Neural cell (in vitro differentiated cells): Measurements from ENCODE around the gene AP3D1.

Source experiments
- CTCF ChIP-seq: fragments of 450-650 bp; IDR thresholded peaks from 2 replicates; pipeline ENCODE4 v1.5.1; 2014; ENCODE audit warnings: antibody characterized with exemption, mild to moderate bottlenecking, moderate library complexity; ENCODE audit not compliant: poor library complexity, severe bottlenecking
- EP300 ChIP-seq: fragments of 450-650 bp; conservative IDR thresholded peaks from 2 replicates; pipeline ENCODE4 v1.6.1; 2014; ENCODE audit warnings: antibody characterized with exemption, mild to moderate bottlenecking, moderate library complexity; ENCODE audit not compliant: poor library complexity, severe bottlenecking
- EZH2 ChIP-seq: fragments of 200-600, 300-800 bp; shearing (Covaris generic), sonication (generic); IDR thresholded peaks from 2 replicates; pipeline ENCODE4 v1.6.1; 2014; ENCODE audit warnings: antibody characterized with exemption, low read length, borderline replicate concordance, mild to moderate bottlenecking; ENCODE audit not compliant: insufficient read depth, poor library complexity, severe bottlenecking
- RAD21 ChIP-seq: fragments of 450-650 bp; conservative IDR thresholded peaks from 2 replicates; pipeline ENCODE4 v1.6.1; 2014; ENCODE audit warnings: antibody characterized with exemption, mild to moderate bottlenecking, moderate library complexity
- TAF1 ChIP-seq: IDR thresholded peaks from 2 replicates; pipeline ENCODE4 v1.6.1; 2012; ENCODE audit warnings: low read depth
- TF ChIP-seq, protein P1 (sequence below): IDR thresholded peaks from 2 replicates; pipeline ENCODE4 v1.6.1; 2012; ENCODE audit warnings: borderline replicate concordance

GRCh38 chr19:2144190-2144589 is 7.2 kb downstream of the AP3D1 start:
- TF ChIP-seq CTCF = no peak
- no peak for TF ChIP-seq EZH2
- no peak for TF ChIP-seq TAF1
- TF ChIP-seq, protein P1, sequence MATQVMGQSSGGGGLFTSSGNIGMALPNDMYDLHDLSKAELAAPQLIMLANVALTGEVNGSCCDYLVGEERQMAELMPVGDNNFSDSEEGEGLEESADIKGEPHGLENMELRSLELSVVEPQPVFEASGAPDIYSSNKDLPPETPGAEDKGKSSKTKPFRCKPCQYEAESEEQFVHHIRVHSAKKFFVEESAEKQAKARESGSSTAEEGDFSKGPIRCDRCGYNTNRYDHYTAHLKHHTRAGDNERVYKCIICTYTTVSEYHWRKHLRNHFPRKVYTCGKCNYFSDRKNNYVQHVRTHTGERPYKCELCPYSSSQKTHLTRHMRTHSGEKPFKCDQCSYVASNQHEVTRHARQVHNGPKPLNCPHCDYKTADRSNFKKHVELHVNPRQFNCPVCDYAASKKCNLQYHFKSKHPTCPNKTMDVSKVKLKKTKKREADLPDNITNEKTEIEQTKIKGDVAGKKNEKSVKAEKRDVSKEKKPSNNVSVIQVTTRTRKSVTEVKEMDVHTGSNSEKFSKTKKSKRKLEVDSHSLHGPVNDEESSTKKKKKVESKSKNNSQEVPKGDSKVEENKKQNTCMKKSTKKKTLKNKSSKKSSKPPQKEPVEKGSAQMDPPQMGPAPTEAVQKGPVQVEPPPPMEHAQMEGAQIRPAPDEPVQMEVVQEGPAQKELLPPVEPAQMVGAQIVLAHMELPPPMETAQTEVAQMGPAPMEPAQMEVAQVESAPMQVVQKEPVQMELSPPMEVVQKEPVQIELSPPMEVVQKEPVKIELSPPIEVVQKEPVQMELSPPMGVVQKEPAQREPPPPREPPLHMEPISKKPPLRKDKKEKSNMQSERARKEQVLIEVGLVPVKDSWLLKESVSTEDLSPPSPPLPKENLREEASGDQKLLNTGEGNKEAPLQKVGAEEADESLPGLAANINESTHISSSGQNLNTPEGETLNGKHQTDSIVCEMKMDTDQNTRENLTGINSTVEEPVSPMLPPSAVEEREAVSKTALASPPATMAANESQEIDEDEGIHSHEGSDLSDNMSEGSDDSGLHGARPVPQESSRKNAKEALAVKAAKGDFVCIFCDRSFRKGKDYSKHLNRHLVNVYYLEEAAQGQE = no peak
- TF ChIP-seq RAD21 = no peak
- TF ChIP-seq EP300 = no peak
